HCEC 1CT (cell line): ENCODE results near the gene INHA.
A peak's percentile ranks its signal among the peaks of the same experiment; 100 is the strongest.

Experiments
- DNase-seq: peaks from one replicate; pipeline ENCODE4 v3.0.0-alpha.2; 2017

INHA gene

GRCh38 chr2:219560037-219560892, 11.8 kb upstream of the INHA start:
- no peak for DNase-seq

GRCh38 chr2:219560893-219561178, 11.3 kb upstream of the INHA start:
- no peak for DNase-seq

- DNase-seq, result no peak
Observed at GRCh38 chr2:219561179-219562048, 10.7 kb upstream of the INHA start.

- DNase-seq, result no peak
Observed at GRCh38 chr2:219562049-219563020, 9.8 kb upstream of the INHA start.

- DNase-seq, result no peak
Observed at GRCh38 chr2:219563271-219563928, 8.7 kb upstream of the INHA start.

- DNase-seq, result no peak
Observed at GRCh38 chr2:219565130-219566080, 6.7 kb upstream of the INHA start.

- no peak for DNase-seq
Observed at GRCh38 chr2:219566640-219567039, 5.5 kb upstream of the INHA start.

- DNase-seq, result no peak
Observed at GRCh38 chr2:219567131-219567530, 5.0 kb upstream of the INHA start.

- no peak for DNase-seq
Observed at GRCh38 chr2:219567791-219568361, 4.2 kb upstream of the INHA start.

- DNase-seq, result no peak
Observed at GRCh38 chr2:219569041-219569440, 3.1 kb upstream of the INHA start.

- DNase-seq, result no peak
Observed at GRCh38 chr2:219569635-219570034, 2.5 kb upstream of the INHA start.

- DNase-seq, result peak; percentile 32
Observed at GRCh38 chr2:219570194-219570923, 1.8 kb upstream of the INHA start.

- peak; percentile 7 for DNase-seq
Observed at GRCh38 chr2:219570924-219571310, 1.2 kb upstream of the INHA start.

GRCh38 chr2:219571311-219572236, 536 bp upstream of the INHA start, which contains the start of gene OBSL1:
TSS of gene OBSL1 (minus strand) at chr2:219571539. CDS start at chr2:219571232, 307 bp downstream.
- DNase-seq, result peak; percentile 52

GRCh38 chr2:219573166-219573565, 1.1 kb downstream of the INHA start:
- DNase-seq, result no peak

GRCh38 chr2:219574484-219575311, 2.6 kb downstream of the INHA start:
- DNase-seq, result no peak

GRCh38 chr2:219575566-219576504, 3.7 kb downstream of the INHA start:
- no peak for DNase-seq
